HG03060 (cell line): ENCODE results near the gene ITGA8.
"Not testable (repeated sequence)": the region's sequence is repeated elsewhere in the genome, so short reads cannot be mapped to it uniquely, and the experiment has no call there.

Experiments
- ATAC-seq: cut with Tn5 transposase; IDR thresholded peaks from one replicate; pipeline ENCODE4 v1.9.1; 2021; ENCODE audit warnings: low read depth, moderate number of reproducible peaks; ENCODE audit not compliant: unreplicated experiment

ITGA8 gene

DNA sequence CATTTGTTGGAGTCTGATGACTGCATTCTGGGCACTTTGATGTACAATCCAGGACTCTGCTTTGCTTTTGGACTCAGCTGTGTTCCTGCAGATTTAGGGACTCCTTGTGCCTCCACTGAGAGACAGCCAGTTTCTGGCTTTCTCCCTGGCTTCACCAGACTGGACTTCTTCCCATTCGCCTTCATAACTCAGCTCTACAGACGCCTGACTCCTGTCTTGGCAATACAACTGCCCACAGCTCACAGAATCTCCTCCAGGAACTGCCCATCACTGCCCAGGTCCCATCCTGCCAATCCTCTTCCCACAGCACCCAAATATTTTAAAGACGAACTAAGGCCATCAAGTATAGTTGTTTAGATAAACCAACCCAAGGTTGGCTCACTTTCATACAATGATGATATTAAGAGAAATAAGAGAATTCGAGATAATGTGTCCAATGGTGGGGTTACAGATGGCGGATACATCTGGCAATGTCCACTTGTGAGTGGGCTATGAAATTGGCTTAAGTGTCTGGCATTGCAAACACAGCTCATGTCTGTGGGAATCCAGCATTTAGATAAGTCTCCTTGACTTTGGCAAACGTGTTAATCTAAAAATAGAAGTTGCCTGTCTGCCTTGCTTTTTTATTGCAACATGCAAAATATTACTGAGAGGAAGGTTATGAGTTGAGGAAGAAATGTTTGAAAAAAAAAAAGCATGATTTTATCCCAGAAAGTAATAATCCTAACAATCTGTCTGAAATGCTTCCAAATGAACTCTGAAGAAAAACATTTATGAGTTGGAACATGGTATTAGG, 95.1 kb downstream of the ITGA8 start:
- ATAC-seq, result no peak

DNA sequence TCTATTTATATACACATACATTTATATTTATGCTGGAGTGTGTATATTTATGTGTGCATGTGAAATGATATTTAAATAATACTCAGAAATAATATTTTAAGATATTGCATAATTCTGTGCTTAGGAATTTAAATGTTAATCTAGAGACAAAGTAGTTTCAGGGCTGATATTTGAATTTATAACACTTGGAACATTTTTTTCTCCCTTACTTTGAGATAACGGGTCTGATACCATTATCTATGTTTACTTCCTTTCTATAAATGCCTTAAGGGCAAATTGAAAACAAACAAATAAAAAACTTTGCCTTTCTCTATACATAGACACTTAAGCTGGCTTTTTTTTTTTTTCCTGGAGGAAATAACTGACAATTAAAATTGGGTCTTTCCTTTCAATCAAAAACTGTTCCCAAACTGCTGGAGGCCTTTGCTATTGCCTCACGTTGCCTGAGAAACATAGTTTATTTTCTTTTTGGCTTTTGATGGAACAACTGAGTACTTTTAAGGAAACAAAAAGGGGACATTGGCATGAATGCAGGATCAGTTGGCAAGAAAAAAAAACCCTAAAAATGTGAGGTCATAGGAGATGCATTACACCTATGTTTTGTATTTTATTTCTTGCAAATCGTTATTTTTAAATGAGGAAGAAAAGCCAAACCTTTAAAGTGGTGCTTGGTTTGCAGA, 98.7 kb downstream of the ITGA8 start:
- no peak for ATAC-seq

DNA sequence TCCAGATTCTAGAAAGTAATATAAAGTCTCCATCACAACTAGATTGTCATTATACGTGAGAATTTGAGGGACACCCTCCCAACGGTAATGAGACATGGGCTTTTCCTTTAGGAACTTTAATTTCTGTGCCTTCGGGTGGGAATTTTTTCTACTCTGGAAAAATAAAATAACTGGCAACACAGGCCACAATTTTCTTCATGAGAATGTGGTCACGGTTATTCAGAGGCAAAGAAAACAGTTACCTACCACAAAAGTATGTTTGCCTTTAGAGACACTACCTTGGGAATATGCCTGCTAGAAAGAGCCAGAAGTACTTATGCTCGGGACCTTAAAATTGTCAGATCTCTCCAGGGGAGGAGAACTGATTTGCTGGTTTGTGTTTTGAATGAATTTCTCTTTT, 99.4 kb downstream of the ITGA8 start:
- ATAC-seq, result no peak

DNA sequence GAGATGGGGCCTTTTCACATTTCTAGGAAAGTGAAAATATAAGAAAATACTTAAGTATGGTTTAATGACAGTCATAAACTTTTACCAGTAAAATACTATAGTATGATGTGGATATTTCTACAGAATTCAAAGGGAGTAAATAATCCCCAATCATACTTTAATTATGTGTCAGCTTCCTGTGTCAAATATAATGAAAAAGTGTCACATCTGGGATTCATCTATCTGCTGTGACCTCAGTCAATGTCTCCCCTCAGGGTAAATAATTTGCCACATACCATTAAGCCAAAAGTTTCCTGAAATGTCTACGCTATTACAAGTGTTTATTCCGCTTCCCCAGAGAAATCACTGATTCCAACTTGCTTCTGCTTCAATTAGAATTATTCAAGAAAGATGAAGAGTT, 110.5 kb downstream of the ITGA8 start:
- no peak for ATAC-seq

DNA sequence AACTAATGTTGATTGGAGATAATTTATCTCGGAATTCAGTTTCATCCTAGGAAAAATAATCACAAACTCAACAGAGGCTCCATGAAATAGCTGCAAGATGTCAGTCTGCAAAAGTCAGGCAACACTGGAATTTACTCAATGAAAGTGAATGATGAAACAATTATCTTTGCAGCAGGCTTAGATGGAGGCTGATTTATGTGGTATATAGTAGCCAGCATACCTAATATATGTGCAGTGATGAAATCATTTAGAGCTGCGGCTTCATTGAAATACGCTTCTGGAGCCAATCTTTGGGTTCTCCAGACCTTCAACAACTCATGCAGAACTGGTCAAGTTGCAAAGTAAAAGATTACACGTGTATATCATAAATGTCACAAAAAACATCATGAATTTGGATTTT, 113.3 kb downstream of the ITGA8 start:
- ATAC-seq, result no peak

DNA sequence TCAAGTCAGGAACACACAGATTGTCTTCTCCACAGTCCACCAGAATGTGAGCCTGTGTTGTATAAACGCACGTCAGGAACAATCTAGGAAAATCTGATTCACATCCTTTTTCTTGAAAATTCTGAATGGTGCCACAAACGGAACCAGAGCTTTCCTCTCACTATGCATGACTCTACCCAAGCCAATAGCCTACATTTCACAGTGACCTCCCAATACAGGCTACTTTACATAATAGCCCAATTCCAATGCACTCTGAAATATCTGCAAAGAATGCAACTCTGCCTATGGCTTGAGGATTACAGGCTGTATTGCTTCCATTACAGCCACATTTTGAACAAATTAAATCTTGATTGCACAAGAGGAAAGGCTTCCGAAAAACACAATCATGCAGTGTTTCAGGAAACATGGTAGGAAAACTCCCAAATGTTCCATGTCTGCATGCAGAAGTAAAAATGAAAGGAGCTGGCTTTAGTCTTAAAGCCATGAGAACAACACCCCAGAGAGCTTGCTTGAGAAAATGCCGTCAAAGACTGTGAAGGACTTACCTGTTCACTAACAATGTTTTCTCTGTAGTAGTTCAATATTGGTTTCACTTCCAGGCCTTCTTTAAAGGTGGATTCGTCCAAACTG, 113.9 kb downstream of the ITGA8 start:
- ATAC-seq, result no peak

DNA sequence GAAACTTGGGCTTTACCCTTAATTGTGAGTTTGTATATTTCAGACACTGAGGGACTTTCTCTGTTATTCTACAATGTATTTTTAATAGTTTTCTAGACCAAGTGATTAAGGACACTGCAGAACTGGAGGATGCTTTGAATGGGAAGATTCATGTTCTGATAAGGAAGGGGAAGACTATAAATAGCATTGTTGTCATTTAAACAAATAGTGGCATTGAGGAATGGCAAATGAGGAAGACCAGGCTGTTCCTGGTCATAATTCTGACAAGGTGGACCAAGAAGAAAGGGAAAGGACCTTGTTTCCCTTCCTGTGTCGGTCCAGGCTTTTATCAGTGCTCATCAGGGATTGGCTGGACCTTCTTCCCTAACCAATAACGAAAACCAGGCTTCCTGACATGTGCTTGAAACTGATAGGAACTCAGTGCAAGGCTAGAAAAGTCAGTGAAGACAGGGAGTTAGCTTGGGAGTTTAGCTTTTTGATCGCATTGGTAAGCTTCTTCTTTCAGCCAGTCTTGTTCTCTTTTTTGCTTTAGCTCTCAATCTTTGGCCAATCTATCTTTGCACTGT, 116.2 kb downstream of the ITGA8 start:
- no peak for ATAC-seq

DNA sequence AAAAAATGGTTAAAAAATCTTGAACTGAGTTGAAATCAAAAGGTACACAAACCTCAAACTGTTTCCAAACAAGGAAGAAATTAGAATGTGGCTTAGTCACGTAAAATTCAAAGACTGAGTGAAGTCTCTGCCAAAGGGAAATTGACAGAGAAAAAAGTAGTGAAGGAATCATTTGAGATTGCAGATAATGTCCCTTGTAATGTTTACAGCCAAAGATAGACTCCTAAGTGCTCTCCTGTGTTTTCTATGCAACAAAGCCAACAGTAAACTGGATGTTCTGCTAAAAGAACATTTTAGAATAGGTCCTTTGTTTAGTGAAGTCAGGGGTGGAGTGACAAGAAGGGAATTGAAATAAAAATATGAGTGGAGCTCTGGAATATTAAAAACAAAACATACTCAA, 117.9 kb downstream of the ITGA8 start:
- no peak for ATAC-seq

DNA sequence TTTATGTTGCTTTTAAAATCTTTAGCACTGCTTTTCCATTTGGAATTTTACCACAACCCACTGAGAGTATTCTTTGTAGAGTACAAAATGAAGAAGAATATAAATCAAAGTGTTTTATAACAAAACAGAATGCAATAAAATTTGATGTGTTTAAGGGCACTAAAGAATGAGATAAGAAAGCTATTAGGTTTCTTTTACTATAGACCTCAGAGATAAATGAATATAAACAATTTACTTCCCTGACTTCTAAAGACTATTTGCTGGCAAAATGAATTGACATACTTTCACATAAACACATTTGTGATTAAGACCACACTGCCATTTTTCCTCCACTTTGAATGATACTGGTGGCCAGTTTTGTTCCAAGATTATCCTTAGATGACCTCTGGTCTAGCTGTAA, 124.5 kb downstream of the ITGA8 start:
- ATAC-seq, result no peak

DNA sequence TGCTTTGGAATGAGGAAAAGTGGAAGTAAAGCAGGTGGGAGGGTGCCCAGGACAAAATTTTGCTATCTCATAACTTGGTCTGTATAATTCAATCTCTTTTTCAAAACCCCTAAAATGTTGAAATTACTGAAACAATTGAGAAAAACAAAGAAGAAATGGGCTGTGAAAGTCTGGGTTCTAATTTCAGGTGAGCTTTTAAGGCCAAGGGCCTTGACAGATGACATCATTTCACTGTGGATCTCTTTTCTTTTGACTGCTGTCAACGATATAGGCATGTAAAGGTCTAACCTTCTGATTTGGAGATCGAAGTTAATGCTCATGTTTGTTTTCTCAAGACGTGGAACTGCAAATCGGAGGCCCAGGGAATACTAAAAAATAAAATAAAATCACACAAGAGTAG, 127.8 kb downstream of the ITGA8 start:
- ATAC-seq, result no peak

DNA sequence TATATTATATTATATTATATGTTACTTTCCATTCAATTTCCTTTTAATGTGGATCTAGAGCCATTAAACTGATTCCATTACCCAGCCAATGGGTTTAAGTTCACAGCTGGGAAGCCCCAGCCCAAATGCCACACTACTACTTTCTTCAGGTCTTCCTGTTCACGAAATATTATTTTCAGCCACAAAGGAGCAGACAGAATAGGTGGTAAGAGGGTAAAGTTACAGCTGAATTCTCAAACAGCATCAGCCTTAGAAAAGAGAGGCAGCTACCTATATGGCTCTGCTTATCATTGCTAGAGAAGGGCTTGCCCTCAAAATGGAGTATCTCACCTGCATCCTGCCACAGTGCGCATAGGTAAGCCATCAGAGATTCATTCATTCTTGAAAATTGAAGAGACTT, 128.3 kb downstream of the ITGA8 start:
- no peak for ATAC-seq

DNA sequence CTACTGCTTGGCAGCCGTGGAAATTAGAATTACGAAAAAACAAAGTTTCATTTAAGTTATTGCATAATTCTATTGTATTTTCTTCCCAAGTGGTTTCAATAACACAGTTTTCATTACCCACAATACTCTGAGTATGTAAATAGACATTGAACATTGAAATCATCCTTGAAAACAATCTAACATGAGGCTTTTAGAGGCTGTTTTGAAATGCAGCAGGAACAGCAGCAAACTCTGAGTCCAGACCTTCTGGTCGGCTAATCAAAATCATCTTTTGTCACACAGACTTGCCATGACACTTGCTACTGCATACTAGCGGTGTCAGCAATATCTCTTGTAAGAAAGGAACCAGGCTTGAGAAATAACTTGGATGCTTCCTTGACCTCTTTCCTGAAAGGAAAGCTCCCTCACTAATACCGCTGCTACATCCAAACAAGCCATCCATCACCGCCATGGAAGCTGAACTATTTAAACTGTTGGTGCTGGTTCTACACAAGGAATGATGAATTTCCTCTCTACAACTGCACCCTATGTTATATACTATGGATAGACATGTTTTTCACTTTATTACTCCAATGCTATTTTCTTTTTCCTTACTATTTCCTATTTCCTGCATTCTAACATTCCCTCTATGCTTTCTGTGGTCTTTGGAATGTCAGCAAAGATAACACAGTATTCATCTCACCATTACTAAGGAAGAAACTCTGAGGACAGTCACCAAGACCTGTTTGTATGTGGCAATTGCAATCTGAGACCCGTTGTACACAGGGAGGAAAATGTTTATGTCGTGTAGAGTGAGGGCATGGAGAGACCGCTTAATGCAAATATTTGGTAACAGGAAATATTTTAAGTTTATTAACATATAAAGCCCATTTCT, 130.8 kb downstream of the ITGA8 start:
- no peak for ATAC-seq

DNA sequence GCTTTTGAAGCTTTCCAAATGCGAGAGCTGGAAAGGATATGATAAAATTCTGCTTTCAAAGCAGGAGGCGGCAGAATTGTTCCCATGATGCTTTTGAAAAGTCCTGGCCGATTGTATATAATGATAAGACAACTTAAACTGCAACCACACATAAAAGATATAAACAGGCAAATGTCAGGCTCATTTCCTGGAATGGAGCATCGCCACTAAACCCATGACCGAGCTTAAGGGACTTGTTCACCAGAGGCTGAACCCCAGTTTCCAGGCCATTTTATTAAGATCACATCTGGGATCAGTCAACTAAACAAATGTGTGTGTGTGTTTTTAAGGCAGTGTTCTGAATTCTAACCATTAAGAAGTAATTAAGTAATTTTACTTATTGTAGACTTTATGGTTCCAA, 131.6 kb downstream of the ITGA8 start:
- no peak for ATAC-seq

DNA sequence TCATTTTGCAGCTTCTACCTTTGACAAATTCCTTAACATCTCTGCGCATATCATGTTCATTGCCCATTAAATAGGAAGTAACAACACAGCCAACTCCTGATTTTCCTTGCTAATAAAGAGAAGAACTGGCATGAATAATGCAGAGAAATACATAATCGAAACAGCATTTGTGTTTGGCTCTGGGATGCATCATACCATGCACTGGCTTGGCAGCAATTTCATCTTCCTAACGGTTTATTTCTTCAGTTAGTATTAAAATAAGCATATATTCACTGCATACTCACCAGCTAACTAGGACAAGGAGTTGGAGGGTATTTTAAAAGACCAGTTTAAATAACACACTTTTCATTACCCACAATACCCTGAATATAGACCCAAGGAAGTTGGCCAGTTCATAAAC, 132.5 kb downstream of the ITGA8 start:
- ATAC-seq, result no peak

DNA sequence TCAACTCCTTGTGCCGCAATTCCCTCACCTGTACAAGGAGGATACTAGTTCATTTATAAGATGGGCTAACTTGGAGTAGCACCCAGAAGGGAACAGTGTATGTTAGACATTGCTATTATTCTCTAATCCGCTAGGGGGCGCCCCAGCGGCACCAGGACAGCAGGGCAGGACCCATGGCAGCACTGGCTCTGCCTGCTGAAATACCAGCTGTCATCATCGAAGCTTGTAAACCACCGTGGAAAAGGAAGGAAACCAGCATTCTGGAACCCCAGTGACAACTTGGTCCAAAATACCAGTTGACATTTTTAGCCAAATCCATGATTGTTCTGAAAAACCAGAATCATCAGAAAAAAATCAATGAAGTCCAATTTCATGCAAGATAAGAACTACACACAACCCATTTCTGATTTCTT, 134.4 kb downstream of the ITGA8 start:
- peak; percentile 90 for ATAC-seq

DNA sequence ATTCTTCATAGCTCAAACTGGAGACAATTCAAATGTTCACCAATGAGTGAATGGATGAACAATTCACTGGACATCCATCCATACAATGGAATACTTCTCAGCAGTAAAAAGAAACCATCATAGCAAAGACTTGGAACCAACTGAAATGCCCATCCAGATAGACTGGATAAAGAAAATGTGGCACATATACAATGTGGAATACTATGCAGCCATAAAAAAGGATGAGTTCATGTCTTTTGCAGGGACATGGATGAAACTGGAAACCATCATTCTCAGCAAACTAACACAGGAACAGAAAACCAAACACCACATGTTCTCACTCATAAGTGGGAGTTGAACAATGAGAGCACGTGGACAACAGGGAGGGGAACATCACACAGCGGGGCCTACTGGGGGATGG, 136.8 kb downstream of the ITGA8 start:
- ATAC-seq, result not testable (repeated sequence)

DNA sequence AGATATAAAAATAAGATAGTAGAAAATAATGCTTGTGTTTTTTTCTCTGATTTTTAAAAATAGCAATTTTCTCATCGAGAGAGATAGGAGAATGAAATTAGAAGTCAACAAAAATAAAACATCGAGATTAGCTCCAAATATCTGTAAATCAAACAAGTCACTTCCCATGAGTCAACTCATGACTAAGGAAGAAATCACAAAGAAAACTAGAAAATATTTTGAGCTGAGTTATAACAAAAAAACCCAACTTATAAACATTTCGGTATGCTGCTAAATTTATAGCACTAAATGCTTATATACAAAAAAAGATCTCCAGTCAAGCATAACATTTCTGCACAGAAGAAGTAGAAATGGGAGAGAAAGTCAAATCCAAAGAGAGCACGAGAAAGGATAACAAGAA, 140.1 kb downstream of the ITGA8 start:
- ATAC-seq, result no peak

DNA sequence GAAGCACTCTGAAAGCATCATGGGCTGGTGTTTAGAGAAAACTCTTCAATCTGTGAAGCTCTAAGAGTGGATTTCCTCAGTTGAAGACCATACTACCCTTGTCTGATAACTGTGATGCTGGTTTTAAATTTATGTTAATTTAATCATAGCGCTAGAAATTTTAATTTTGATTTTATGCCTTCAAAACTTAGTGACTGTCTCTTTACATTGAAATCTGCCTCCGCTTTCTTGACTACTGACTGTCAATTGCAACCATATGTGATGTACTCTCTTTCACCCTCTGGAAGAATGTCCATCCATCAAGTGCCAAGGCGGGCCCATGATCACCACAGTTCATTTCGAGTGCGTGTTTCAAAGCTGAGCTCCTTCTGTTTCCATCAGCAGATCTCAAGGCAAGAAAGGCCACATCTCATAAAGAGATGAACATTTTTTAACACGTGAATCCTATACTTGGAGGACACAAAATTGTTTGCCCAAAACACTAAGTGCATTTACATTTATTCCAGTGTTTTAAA, 147.1 kb downstream of the ITGA8 start:
- ATAC-seq, result no peak

DNA sequence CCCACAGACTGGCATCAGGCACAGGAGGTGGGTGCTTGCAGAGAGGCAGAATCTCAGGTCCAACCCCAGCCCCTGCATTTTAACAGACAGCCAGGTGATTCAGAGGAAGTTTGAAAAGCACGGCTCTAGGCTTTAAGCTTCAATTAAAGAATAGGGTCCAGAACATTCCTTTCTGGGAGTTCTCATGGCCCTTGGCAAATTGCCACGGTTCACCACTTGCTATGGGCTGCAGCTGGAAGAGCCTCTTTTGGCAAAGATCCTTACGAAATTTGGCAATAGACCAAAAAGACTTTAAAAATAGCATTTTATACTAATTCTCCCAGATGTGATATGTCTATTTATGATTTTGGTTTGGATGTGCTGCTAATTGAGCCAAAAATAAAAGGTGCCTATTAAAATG, 148.1 kb downstream of the ITGA8 start:
- ATAC-seq, result no peak

DNA sequence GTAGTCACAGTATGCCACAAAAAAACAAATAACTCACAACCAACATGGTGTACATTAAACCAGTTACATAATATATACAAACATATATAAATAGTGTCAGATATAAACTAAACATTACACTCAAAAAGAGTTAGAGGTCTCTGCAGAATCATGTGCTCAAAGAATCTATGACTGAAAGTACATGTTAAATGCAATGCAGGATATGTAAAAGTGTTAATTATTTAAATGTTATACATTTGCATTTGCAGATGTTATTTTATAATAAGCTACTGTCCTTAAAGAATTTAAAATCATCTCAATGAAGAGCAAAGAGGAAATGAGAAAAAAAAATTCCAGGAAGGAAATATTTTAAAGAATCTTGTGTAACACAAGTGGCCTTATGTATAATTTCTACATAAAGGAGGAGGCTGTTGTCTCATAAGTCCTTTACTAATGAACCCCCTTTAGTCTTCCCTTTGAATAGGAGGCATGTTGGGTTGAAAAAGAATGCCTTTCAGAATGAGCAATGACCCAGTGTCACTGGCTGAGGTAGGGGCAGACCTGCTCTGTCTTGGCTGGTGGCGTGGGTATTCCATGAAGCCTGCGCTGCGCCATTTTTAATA, 148.9 kb downstream of the ITGA8 start:
- ATAC-seq, result no peak
